Dermis lymphatic vessel endothelial cell (primary cell): ENCODE data around the gene HFM1. TPM values are rescaled to one million over a fixed set of nuclear protein-coding genes. Genes with fewer than 3 reads are reported as not detected.

Source experiments
- total RNA-seq: library from RNA; depleted of rRNA; stranded (reverse); fragments of >200 nt; gene quantifications from 2 replicates; pipeline ENCODE4 v1.2.1, GENCODE V29; 2014

Gene HFM1
- 0.11 and 0.69 TPM in 2 replicates for total RNA-seq

GRCh38 chr1:91404151-91405012 lies at the start of gene HFM1:
Gene HFM1 (minus strand): TSS chr1:91404837. CDS start chr1:91401082, 3,755 bp downstream.

Other genes starting within 250 kb of the HFM1 start
- 2.0 and 2.1 TPM in 2 replicates for gene CDC7, start 96.0 kb upstream of the HFM1 start, total RNA-seq